ENCODE measurements around the gene CCL18.

DNA sequence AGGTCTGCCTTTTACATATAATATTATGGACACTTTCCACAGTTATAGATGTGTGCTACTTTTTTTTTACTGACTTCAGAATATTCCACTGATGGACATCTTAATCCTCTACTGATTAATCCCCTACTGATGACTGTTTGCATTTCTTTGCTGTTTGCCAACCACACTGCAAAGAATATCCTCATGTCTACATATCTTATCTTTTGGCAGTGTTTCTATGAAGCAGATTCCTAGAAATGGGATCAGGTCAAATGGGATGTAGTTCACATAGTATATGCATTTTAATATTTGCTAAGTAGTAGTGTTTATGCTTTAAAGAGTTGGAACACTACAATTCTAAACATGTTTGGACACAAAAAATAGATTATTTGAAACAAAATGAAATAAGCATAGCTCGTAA is 22.7 kb downstream of the CCL18 start:
- TF ChIP-seq, protein P1, sequence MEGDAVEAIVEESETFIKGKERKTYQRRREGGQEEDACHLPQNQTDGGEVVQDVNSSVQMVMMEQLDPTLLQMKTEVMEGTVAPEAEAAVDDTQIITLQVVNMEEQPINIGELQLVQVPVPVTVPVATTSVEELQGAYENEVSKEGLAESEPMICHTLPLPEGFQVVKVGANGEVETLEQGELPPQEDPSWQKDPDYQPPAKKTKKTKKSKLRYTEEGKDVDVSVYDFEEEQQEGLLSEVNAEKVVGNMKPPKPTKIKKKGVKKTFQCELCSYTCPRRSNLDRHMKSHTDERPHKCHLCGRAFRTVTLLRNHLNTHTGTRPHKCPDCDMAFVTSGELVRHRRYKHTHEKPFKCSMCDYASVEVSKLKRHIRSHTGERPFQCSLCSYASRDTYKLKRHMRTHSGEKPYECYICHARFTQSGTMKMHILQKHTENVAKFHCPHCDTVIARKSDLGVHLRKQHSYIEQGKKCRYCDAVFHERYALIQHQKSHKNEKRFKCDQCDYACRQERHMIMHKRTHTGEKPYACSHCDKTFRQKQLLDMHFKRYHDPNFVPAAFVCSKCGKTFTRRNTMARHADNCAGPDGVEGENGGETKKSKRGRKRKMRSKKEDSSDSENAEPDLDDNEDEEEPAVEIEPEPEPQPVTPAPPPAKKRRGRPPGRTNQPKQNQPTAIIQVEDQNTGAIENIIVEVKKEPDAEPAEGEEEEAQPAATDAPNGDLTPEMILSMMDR (IDR thresholded peaks at IDR 0.05): no peak
- TF ChIP-seq POLR2A (IDR thresholded peaks at IDR 0.05): no peak
